22Rv1 (cell line): ENCODE data around the gene CACNB4.

ENCODE experiments used
- H3K27ac ChIP-seq: fragments of 450-650 bp; 2 replicates; pipeline ENCODE4 v1.5.1; 2017
- CTCF ChIP-seq: fragments of 450-650 bp; IDR thresholded peaks from 2 replicates; pipeline ENCODE4 v1.5.1; 2017; ENCODE audit warnings: mild to moderate bottlenecking
- ZFX ChIP-seq: fragments of 450-650 bp; IDR thresholded peaks from 2 replicates; pipeline ENCODE4 v1.6.1; 2017; ENCODE audit warnings: antibody characterized with exemption, borderline replicate concordance

The CACNB4 gene

GRCh38 chr2:151853070-151853758 is 245.6 kb downstream of the CACNB4 start:
- TF ChIP-seq CTCF (no peak), ZFX (no peak)
- H3K27ac ChIP-seq: no peak overlapping the region

- H3K27ac ChIP-seq: no peak overlapping the region
- TF ChIP-seq CTCF (no peak), ZFX (no peak)
Observed at GRCh38 chr2:151852260-151853069, 246.4 kb downstream of the CACNB4 start.

GRCh38 chr2:151851761-151852160 is 247.1 kb downstream of the CACNB4 start:
- no peak overlapping the region for H3K27ac ChIP-seq
- TF ChIP-seq ZFX (no peak), CTCF (no peak)

GRCh38 chr2:151849413-151850010 is 249.3 kb downstream of the CACNB4 start:
- no peak overlapping the region for H3K27ac ChIP-seq
- no peak for TF ChIP-seq CTCF
- TF ChIP-seq ZFX: no peak

GRCh38 chr2:151845884-151846283 is 253.0 kb downstream of the CACNB4 start:
- TF ChIP-seq ZFX: no peak
- TF ChIP-seq CTCF: no peak
- H3K27ac ChIP-seq: no peak overlapping the region

- TF ChIP-seq ZFX (no peak), CTCF (no peak)
Observed at GRCh38 chr2:151845481-151845880, 253.4 kb downstream of the CACNB4 start.

More at GRCh38 chr2:151845481-151845880, 253.4 kb downstream of the CACNB4 start:
- H3K27ac ChIP-seq: no peak overlapping the region
